Uterus (tissue), 2 donors: Measurements from ENCODE around the gene GPAT2.

Experiments
- POLR2A ChIP-seq, 2 donors: fragments of 450-650 bp; IDR thresholded peaks; one replicate each; pipeline ENCODE4 v1.6.1; 2016; ENCODE audit warnings: antibody characterized with exemption in 2 of 2, mild to moderate bottlenecking in 1 of 2, moderate library complexity in 1 of 2
- TF ChIP-seq, protein P1 (sequence below), 4 experiments: fragments of 200-600 bp in 2 of 4; fragments of 450-650 bp in 2 of 4; sonication (generic) in 2 of 4; IDR thresholded peaks; one replicate each; pipeline ENCODE4 v1.5.1; 2016 to 2019; ENCODE audit warnings: antibody characterized with exemption in 4 of 4, mild to moderate bottlenecking in 2 of 4, moderate library complexity in 1 of 4

GRCh38 chr2:96065381-96065930 lies 30.7 kb upstream of the GPAT2 start:
- TF ChIP-seq, protein P1, sequence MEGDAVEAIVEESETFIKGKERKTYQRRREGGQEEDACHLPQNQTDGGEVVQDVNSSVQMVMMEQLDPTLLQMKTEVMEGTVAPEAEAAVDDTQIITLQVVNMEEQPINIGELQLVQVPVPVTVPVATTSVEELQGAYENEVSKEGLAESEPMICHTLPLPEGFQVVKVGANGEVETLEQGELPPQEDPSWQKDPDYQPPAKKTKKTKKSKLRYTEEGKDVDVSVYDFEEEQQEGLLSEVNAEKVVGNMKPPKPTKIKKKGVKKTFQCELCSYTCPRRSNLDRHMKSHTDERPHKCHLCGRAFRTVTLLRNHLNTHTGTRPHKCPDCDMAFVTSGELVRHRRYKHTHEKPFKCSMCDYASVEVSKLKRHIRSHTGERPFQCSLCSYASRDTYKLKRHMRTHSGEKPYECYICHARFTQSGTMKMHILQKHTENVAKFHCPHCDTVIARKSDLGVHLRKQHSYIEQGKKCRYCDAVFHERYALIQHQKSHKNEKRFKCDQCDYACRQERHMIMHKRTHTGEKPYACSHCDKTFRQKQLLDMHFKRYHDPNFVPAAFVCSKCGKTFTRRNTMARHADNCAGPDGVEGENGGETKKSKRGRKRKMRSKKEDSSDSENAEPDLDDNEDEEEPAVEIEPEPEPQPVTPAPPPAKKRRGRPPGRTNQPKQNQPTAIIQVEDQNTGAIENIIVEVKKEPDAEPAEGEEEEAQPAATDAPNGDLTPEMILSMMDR (IDR thresholded peaks at IDR 0.05) = no peak
- TF ChIP-seq POLR2A (IDR thresholded peaks at IDR 0.05) = no peak
